GM12874 (cell line): ENCODE measurements around the gene POLR2F.

Experiments used
- TF ChIP-seq, protein P1 (sequence below): IDR thresholded peaks from 2 replicates; pipeline ENCODE4 v1.5.1; 2011; ENCODE audit warnings: low read depth, mild to moderate bottlenecking, control low read depth, low read length, moderate library complexity; ENCODE audit not compliant: insufficient read depth

The POLR2F gene

DNA sequence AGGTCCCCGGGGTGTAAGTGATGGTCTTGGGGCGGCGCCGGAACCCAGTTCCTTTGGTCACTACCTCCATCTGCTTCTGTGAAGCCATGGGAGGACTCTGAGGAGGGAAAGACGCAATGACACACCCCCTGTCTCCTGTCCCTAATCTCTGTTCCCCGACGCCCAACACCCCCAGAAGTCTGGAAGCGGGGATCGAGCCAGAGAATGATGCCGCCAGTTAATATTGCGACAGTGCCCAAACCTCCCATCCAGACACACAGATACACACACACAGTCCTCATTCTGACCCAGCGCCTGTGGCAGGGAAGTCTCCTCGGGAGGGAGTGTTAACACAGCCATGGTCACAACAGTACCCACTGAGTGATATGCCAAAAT lies 450 bp upstream of the POLR2F start:
- TF ChIP-seq, protein P1, sequence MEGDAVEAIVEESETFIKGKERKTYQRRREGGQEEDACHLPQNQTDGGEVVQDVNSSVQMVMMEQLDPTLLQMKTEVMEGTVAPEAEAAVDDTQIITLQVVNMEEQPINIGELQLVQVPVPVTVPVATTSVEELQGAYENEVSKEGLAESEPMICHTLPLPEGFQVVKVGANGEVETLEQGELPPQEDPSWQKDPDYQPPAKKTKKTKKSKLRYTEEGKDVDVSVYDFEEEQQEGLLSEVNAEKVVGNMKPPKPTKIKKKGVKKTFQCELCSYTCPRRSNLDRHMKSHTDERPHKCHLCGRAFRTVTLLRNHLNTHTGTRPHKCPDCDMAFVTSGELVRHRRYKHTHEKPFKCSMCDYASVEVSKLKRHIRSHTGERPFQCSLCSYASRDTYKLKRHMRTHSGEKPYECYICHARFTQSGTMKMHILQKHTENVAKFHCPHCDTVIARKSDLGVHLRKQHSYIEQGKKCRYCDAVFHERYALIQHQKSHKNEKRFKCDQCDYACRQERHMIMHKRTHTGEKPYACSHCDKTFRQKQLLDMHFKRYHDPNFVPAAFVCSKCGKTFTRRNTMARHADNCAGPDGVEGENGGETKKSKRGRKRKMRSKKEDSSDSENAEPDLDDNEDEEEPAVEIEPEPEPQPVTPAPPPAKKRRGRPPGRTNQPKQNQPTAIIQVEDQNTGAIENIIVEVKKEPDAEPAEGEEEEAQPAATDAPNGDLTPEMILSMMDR: no peak

DNA sequence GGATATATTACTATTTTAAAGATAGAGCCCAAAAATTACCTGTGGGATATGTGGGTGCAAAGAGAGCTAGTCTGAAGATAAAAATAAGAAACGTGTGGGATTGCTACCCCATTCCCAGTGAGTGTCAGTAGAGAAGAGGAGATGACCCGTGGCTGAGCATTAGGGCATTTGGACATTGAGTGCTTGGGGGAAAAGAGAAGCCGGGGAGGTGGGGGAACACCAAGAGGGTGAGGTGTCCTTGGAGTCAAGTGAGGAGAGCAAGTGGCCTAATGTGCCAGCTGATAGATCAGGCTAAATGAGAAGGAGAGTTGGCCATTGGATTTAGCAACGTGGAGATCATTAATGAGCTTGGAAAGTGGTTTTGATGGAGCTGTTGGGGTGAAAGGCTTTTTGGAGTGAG lies 1.2 kb downstream of the POLR2F start:
- TF ChIP-seq, protein P1: no peak

DNA sequence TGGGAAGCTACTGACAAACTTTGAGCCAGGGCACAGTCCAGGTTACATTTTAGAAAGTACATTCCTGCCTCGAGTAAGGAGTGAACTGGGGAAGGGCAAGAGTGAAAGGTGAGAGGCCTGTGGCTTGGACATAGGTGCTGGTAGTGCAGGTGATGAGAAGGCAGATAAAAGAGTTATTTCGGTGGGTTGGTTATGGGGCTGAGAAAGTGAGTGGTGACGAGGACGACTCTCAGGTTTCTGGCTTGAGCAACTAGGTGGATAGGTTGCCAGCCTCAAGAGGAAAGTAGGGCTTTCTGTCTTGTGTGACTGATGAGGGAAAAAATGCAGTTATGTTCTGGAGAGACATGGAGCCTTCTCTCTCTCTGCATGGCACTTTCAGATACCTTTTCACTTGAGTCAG lies 3.7 kb downstream of the POLR2F start:
- TF ChIP-seq, protein P1: no peak

DNA sequence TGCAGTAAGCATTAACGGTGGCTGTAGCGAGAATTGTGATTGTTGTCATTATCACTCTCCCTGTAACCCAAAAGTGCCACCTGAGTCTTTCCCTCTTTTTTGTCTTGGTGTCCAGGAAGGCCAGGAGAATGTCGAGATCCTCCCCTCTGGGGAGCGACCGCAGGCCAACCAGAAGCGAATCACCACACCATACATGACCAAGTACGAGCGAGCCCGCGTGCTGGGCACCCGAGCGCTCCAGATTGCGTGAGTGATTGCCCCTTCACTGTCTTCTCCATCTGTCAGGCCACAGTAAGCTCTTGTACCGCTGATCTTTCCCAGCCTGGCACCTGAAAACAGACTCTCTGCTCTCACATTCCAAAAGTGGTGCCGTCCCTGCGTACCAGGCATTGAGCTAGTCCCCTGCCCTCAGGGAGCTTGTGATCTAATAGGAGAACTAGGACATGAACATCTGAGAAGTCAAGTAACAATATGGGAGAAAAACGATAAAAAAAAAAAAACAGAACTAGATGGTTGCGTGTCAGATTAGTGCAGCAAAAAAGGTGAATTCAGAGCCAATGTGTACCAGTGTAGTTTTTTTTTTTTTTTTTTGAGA lies 5.8 kb downstream of the POLR2F start:
- TF ChIP-seq, protein P1: no peak

DNA sequence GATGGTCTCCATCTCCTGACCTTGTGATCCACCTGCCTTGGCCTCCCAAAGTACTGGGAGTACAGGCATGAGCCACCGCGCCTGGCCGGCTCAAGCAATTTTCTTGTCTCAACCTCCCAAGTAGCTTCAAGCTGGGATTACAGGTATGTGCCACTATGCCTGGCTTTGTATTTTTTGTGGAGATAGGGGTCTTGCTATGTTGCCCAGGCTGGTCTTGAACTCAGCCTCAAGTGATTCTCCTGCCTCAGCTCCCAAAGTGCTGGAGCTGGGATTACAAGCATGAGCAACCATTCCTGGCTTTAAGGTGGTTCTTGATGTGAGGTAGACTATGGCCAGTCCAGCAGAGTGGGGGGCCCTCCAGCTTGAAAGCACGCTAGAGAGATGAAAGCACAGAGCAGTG lies 7.6 kb downstream of the POLR2F start:
- TF ChIP-seq, protein P1: no peak

DNA sequence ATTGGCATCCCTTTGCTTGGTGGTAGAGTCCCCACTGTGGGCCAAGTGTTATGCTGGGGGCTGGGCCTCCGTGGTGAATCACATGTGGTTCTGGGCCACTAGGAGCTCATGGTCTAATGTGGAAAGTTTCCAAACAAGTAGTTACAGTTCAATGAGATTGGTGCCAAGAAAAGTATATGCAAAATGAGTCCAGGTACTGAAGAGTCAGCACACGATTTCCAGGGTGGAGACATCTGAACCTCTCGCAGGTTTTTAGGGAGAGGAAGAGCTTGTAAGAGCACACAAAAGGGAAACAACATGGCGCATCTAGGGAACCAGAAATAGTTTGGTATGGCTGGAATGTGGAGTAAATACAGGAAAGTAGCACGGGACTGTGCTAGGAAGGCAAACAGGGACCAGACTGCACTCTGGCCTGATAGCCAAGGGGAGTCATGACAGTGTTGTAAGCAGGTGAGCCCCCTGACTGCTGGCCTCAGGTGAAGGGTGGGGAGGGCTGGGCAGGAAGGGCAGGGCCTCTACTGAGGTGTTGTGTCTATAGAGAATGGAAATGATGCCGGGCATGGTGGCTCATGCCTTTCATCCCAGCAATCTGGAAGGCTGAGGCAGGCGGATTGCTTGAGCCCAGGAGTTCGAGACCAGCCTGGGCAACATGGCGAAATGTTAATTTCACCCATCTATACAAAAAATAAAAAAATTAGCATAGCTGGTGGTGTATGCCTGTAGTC lies 12.6 kb downstream of the POLR2F start:
- TF ChIP-seq, protein P1: no peak

DNA sequence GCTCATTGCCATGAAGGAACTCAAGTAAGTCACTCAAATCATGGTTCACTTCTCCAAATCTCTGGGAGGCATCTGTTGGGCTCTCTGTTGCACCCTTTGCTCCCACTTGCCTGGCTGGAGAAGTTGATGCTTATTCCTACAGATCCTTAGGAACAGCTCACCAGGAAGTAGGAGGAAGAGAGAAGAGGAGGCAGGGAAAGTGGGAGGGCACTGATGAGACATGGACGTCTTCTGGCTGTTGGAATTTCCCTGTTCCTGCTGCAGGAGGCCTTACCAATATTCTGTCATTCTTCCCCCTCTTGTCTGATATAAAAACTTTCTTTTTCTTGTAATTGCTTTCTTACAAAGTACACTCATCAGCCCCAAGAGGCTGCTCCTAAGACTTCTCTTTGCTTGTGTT lies 13.6 kb downstream of the POLR2F start:
- TF ChIP-seq, protein P1: no peak
